ENCODE data around the gene PPP1R15B.
A peak's percentile ranks its signal among the peaks of the same experiment; 100 is the strongest.

DNA sequence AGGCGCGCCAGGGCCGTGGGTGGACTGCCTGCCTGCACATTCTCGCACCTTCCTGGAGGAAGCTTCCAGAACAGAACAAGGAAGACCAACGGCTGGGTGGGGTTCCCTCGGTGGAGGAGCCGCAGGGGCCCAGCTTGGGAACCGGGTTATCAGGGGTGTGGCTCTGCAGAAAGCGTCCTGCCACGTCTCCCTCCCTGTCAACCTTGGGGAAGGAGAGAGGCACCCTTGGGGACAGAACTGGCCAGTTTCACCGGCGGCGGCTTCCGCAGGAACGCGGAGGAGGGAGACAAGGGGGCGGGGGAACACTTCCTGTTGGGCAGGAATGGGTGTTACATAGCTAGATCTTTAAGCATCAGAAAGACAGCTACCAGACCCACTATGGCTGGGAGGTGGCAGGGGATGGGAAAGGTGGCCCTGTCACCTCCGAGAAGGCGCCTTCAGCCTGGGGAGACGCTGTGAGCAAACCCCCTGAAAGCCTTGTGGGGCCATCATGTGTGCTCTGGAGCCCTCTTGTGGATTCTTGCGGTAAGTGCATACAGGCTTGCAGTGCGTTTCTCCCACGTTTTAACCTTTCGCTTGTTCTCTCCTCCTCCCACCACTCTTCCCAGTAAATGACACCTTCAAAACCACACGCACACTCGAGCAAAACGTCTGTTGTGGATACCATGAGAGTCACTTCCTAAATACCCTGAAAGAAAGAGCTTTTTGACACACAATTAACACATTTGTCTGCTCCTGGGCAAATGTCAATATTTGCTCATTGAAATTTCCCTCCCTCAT is 48.1 kb downstream of the PPP1R15B start:
- TF ChIP-seq RAD21 (IDR thresholded peaks at IDR 0.05; ENCODE audit: insufficient read depth, low read depth, low read length), result peak; percentile 88
- TF ChIP-seq ASH2L (IDR thresholded peaks at IDR 0.05; ENCODE audit: borderline replicate concordance, low read depth), result no peak
- TF ChIP-seq, protein P1, sequence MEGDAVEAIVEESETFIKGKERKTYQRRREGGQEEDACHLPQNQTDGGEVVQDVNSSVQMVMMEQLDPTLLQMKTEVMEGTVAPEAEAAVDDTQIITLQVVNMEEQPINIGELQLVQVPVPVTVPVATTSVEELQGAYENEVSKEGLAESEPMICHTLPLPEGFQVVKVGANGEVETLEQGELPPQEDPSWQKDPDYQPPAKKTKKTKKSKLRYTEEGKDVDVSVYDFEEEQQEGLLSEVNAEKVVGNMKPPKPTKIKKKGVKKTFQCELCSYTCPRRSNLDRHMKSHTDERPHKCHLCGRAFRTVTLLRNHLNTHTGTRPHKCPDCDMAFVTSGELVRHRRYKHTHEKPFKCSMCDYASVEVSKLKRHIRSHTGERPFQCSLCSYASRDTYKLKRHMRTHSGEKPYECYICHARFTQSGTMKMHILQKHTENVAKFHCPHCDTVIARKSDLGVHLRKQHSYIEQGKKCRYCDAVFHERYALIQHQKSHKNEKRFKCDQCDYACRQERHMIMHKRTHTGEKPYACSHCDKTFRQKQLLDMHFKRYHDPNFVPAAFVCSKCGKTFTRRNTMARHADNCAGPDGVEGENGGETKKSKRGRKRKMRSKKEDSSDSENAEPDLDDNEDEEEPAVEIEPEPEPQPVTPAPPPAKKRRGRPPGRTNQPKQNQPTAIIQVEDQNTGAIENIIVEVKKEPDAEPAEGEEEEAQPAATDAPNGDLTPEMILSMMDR (IDR thresholded peaks at IDR 0.05 in 2 of 3, conservative IDR thresholded peaks at IDR 0.05 in 1 of 3; ENCODE audit: control insufficient read depth in 2 of 3, extremely low read depth in 1 of 3, insufficient read depth in 1 of 3, low read depth in 3 of 3, low read length in 3 of 3), result peak; percentile 93 to 97 (median 97); a peak in 5 of 6 replicates
- no peak for TF ChIP-seq ZSCAN29 (IDR thresholded peaks at IDR 0.05)
- TF ChIP-seq, protein P2, sequence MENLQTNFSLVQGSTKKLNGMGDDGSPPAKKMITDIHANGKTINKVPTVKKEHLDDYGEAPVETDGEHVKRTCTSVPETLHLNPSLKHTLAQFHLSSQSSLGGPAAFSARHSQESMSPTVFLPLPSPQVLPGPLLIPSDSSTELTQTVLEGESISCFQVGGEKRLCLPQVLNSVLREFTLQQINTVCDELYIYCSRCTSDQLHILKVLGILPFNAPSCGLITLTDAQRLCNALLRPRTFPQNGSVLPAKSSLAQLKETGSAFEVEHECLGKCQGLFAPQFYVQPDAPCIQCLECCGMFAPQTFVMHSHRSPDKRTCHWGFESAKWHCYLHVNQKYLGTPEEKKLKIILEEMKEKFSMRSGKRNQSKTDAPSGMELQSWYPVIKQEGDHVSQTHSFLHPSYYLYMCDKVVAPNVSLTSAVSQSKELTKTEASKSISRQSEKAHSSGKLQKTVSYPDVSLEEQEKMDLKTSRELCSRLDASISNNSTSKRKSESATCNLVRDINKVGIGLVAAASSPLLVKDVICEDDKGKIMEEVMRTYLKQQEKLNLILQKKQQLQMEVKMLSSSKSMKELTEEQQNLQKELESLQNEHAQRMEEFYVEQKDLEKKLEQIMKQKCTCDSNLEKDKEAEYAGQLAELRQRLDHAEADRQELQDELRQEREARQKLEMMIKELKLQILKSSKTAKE (IDR thresholded peaks at IDR 0.05; ENCODE audit: low read depth, poor library complexity, severe bottlenecking), result peak; percentile 35
- TF ChIP-seq ATF7 (IDR thresholded peaks at IDR 0.05; ENCODE audit: low read depth), result peak; percentile 49
- TF ChIP-seq, protein P3, sequence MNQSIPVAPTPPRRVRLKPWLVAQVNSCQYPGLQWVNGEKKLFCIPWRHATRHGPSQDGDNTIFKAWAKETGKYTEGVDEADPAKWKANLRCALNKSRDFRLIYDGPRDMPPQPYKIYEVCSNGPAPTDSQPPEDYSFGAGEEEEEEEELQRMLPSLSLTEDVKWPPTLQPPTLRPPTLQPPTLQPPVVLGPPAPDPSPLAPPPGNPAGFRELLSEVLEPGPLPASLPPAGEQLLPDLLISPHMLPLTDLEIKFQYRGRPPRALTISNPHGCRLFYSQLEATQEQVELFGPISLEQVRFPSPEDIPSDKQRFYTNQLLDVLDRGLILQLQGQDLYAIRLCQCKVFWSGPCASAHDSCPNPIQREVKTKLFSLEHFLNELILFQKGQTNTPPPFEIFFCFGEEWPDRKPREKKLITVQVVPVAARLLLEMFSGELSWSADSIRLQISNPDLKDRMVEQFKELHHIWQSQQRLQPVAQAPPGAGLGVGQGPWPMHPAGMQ (IDR thresholded peaks at IDR 0.05; ENCODE audit: borderline replicate concordance), result no peak
- no peak for TF ChIP-seq MYC (IDR thresholded peaks at IDR 0.05; ENCODE audit: insufficient read depth, insufficient read length, insufficient replicate concordance, low read length, severe bottlenecking)

Data from GM12878 (cell line).